Body of pancreas (tissue), 4 donors: ENCODE results near the gene TCTN3. TPM values are rescaled to one million over a fixed set of nuclear protein-coding genes. Genes with fewer than 3 reads are reported as not detected.

Experiments
- ATAC-seq: fragments of 150-250 bp; one replicate; pipeline ENCODE4 v1.9.1; 2016
- DNase-seq, 4 donors: peaks; one replicate each; pipeline ENCODE4 v3.0.0-alpha.2; 2019
- H3K27ac ChIP-seq, 4 donors: fragments of 200-600 bp; sonication (generic); 1 replicate in 3 of 4; 2 replicates in 1 of 4; pipeline versions ENCODE4 v1.5.1 to v1.6.1; 2016 to 2019; ENCODE audit warnings: mild to moderate bottlenecking in 1 of 4, mixed read lengths in 1 of 4, moderate library complexity in 1 of 4
- H3K27me3 ChIP-seq, 2 donors: fragments of 200-600 bp; sonication (generic); one replicate each; pipeline ENCODE4 v1.6.0; 2016; ENCODE audit warnings: mild to moderate bottlenecking in 1 of 2
- H3K36me3 ChIP-seq, 2 donors: fragments of 200-600 bp; sonication (generic); replicated peaks in 1 of 2; 2 replicates each; pipeline ENCODE4 v1.5.1; 2016; ENCODE audit warnings: low read depth in 2 of 2; ENCODE audit not compliant: insufficient read depth in 1 of 2
- H3K4me1 ChIP-seq: fragments of 200-600 bp; sonication (generic); one replicate; pipeline ENCODE4 v1.6.0; 2016
- H3K4me3 ChIP-seq, 2 donors: fragments of 200-600 bp; sonication (generic); 1 replicate in 1 of 2; 2 replicates in 1 of 2; pipeline ENCODE4 v1.5.1; 2016 to 2019
- H3K9me3 ChIP-seq, 3 donors: fragments of 200-600 bp; sonication (generic); 1 replicate in 2 of 3; 2 replicates in 1 of 3; pipeline ENCODE4 v1.5.1; 2016
- POLR2A ChIP-seq, 3 donors: fragments of 450-650 bp; IDR thresholded peaks; one replicate each; pipeline ENCODE4 v1.6.1; 2016; ENCODE audit warnings: antibody characterized with exemption in 3 of 3, mild to moderate bottlenecking in 2 of 3
- WGBS, 2 donors: methylation state at CpG; one replicate each; pipeline ENCODE4 v1.1.5; 2017; 5-methylcytosine and 5-hydroxymethylcytosine counted together
- intact Hi-C: fragments of 100-400 bp; cut with DNase I; formaldehyde crosslinking; loops from one replicate; pipeline ENCODE4 v1.15.1; 2023
- total RNA-seq, 2 donors: library from RNA; depleted of rRNA; stranded (reverse); fragments of >200 nt; gene quantifications; one replicate each; pipeline ENCODE4 v1.1.0, GENCODE V29; 2016
- TF ChIP-seq, protein P1 (sequence below), 7 experiments: fragments of 450-650 bp in 4 of 7; fragments of 200-600 bp in 3 of 7; sonication (generic) in 3 of 7; IDR thresholded peaks; one replicate each; pipeline ENCODE4 v1.5.1; 2016 to 2019; ENCODE audit warnings: antibody characterized with exemption in 7 of 7

Gene TCTN3
- total RNA-seq, 2 donors from 2014 or later = 12.9 to 17.6 TPM

- Histone ChIP-seq H3K4me3 (no peak overlapping the region), H3K36me3 (no peaks in the 10 kb centered on the region), H3K27ac (no peak overlapping the region), H3K9me3 (no peaks in the 10 kb centered on the region), H3K27me3 (no peaks in the 10 kb centered on the region), H3K4me1 (no peaks in the 10 kb centered on the region)
- intact Hi-C loops = no loop called here
- DNase-seq (no peak), ATAC-seq (no peak)
- WGBS, 2 donors = 83 to 88% methylated on average over 2 of the region's 2 CpGs
- TF ChIP-seq POLR2A (IDR thresholded peaks at IDR 0.05) = no peak
- TF ChIP-seq, protein P1, sequence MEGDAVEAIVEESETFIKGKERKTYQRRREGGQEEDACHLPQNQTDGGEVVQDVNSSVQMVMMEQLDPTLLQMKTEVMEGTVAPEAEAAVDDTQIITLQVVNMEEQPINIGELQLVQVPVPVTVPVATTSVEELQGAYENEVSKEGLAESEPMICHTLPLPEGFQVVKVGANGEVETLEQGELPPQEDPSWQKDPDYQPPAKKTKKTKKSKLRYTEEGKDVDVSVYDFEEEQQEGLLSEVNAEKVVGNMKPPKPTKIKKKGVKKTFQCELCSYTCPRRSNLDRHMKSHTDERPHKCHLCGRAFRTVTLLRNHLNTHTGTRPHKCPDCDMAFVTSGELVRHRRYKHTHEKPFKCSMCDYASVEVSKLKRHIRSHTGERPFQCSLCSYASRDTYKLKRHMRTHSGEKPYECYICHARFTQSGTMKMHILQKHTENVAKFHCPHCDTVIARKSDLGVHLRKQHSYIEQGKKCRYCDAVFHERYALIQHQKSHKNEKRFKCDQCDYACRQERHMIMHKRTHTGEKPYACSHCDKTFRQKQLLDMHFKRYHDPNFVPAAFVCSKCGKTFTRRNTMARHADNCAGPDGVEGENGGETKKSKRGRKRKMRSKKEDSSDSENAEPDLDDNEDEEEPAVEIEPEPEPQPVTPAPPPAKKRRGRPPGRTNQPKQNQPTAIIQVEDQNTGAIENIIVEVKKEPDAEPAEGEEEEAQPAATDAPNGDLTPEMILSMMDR (IDR thresholded peaks at IDR 0.05) = no peak
Measured at GRCh38 chr10:95716866-95717265, 23.1 kb upstream of the TCTN3 start.

DNA sequence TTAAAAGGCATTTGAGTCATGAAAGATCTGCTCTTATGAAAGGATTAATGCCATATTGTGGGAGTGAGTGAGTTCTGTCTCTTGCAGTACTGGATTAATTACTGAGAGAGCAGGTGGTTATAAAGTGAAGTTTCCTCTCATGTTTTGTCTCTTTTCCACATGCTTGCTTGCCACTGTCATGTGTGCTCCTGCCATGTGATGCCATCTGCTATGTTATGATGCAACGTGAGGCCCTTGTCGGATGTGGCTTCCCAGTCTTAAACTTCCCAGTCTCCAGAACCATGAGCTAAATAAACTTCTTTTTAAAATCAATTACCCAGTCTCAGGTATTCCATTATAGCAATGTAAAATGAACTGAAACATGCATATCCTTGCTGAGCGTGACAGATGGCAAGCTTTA lies 22.7 kb upstream of the TCTN3 start:
- no peak overlapping the region for H3K27ac ChIP-seq
- H3K4me1 ChIP-seq = no peaks in the 10 kb centered on the region
- intact Hi-C loops = no loop called here
- ATAC-seq = no peak
- no peak overlapping the region for H3K4me3 ChIP-seq
- no peak for TF ChIP-seq POLR2A (IDR thresholded peaks at IDR 0.05)
- TF ChIP-seq, protein P1 (IDR thresholded peaks at IDR 0.05) = no peak
- no peaks in the 10 kb centered on the region for H3K36me3 ChIP-seq
- no peaks in the 10 kb centered on the region for H3K27me3 ChIP-seq
- DNase-seq = no peak
- 84 to 89% methylated on average over 3 of the region's 3 CpGs for WGBS, 2 donors
- no peaks in the 10 kb centered on the region for H3K9me3 ChIP-seq

DNA sequence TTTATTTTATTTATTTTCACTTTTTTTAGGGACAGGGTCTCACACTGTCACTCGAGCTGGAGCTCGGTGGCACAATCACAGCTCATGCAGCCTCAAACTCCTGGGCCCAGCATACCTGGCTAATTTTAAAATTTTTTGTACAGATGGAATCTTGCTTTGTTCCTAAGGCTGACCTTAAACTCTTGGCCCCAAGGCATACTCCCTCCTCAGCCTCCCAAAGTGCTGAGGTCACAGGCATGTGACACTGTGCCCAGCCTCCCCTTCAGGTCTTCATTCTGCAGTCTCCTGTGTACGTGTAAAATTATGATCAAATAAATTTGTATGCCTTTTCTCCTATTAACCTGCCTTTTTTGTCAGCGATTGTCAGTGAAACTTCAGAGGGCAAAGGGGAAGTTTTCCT lies 17.8 kb upstream of the TCTN3 start:
- 90 to 96% methylated on average over 4 of the region's 4 CpGs for WGBS, 2 donors
- Histone ChIP-seq H3K4me3 (no peak overlapping the region), H3K27me3 (no peaks in the 10 kb centered on the region), H3K27ac (no peak overlapping the region), H3K36me3 (no peaks in the 10 kb centered on the region), H3K9me3 (no peaks in the 10 kb centered on the region), H3K4me1 (no peaks in the 10 kb centered on the region)
- intact Hi-C loops = no loop called here
- DNase-seq (no peak), ATAC-seq (no peak)
- TF ChIP-seq, protein P1 (IDR thresholded peaks at IDR 0.05) = no peak
- TF ChIP-seq POLR2A (IDR thresholded peaks at IDR 0.05) = no peak

- Histone ChIP-seq H3K4me1 (no peaks in the 10 kb centered on the region), H3K27ac (no peak overlapping the region), H3K4me3 (no peak overlapping the region), H3K9me3 (no peaks in the 10 kb centered on the region), H3K27me3 (no peaks in the 10 kb centered on the region), H3K36me3 (no peaks in the 10 kb centered on the region)
- intact Hi-C loops = loop anchor here (10.0 kb wide), 1 partner anchor 138 kb away; no protein-coding TSS in a partner anchor
- ATAC-seq (no peak), DNase-seq (no peak)
- no peak for TF ChIP-seq POLR2A (IDR thresholded peaks at IDR 0.05)
- TF ChIP-seq, protein P1 (IDR thresholded peaks at IDR 0.05) = no peak
- 70% methylated on average over 7 of the region's 7 CpGs; no CpG with 5 or more reads in 1 of the 2 donors for WGBS, 2 donors
Measured at GRCh38 chr10:95706990-95707389, 13.3 kb upstream of the TCTN3 start.

GRCh38 chr10:95706573-95706972 lies 12.8 kb upstream of the TCTN3 start:
- intact Hi-C loops = loop anchor here (10.0 kb wide), 1 partner anchor 138 kb away; no protein-coding TSS in a partner anchor
- H3K27me3 ChIP-seq = no peaks in the 10 kb centered on the region
- no peaks in the 10 kb centered on the region for H3K36me3 ChIP-seq
- no peak for DNase-seq
- TF ChIP-seq, protein P1 (IDR thresholded peaks at IDR 0.05) = no peak
- no peak for TF ChIP-seq POLR2A (IDR thresholded peaks at IDR 0.05)
- no peaks in the 10 kb centered on the region for H3K4me1 ChIP-seq
- no peak overlapping the region for H3K27ac ChIP-seq
- 73% methylated on average over 6 of the region's 6 CpGs; no CpG with 5 or more reads in 1 of the 2 donors for WGBS, 2 donors
- no peak overlapping the region for H3K4me3 ChIP-seq
- ATAC-seq = no peak
- no peaks in the 10 kb centered on the region for H3K9me3 ChIP-seq
